Activated T-cell treated with anti-CD3 and anti-CD28 coated beads, Interleukin-2, amount 50 U/mL, for 24 hours (primary cell): ENCODE results near the gene EGFLAM.

Experiments
- DNase-seq: peaks from one replicate; pipeline ENCODE4 v3.0.0-alpha.2; 2020
- H3K27ac Mint-ChIP-seq: 2 replicates; pipeline ENCODE4 v1.8.0; 2020; ENCODE audit warnings: mild to moderate bottlenecking, mixed read lengths
- H3K27me3 Mint-ChIP-seq: 2 replicates; pipeline ENCODE4 v1.8.0; 2020; ENCODE audit warnings: mixed read lengths
- H3K36me3 Mint-ChIP-seq: 2 replicates; pipeline ENCODE4 v1.8.0; 2020; ENCODE audit warnings: low read depth, mixed read lengths
- H3K4me1 Mint-ChIP-seq: 2 replicates; pipeline ENCODE4 v1.8.0; 2020; ENCODE audit warnings: low read depth, mixed read lengths
- H3K4me3 Mint-ChIP-seq: 2 replicates; pipeline ENCODE4 v1.8.0; 2020; ENCODE audit warnings: mild to moderate bottlenecking, moderate library complexity, mixed read lengths
- H3K9me3 Mint-ChIP-seq: 2 replicates; pipeline ENCODE4 v1.8.0; 2020; ENCODE audit warnings: mixed read lengths

The EGFLAM gene

GRCh38 chr5:38250763-38251448, 7.5 kb upstream of the EGFLAM start:
- H3K4me3 Mint-ChIP-seq: no peak overlapping the region
- peaks cover 39% of the 10 kb centered on the region for H3K27me3 Mint-ChIP-seq
- peaks cover 7% of the 10 kb centered on the region for H3K9me3 Mint-ChIP-seq
- DNase-seq: no peak
- no peak overlapping the region for H3K27ac Mint-ChIP-seq
- H3K36me3 Mint-ChIP-seq: no peaks in the 10 kb centered on the region
- no peaks in the 10 kb centered on the region for H3K4me1 Mint-ChIP-seq

- H3K27ac Mint-ChIP-seq: no peak overlapping the region
- H3K36me3 Mint-ChIP-seq: no peaks in the 10 kb centered on the region
- peaks cover 65% of the 10 kb centered on the region for H3K27me3 Mint-ChIP-seq
- H3K4me1 Mint-ChIP-seq: peaks cover 4% of the 10 kb centered on the region
- no peak overlapping the region for H3K4me3 Mint-ChIP-seq
- no peak for DNase-seq
- peaks cover 7% of the 10 kb centered on the region for H3K9me3 Mint-ChIP-seq
Measured at GRCh38 chr5:38253759-38254158, 4.6 kb upstream of the EGFLAM start.

- H3K36me3 Mint-ChIP-seq: no peaks in the 10 kb centered on the region
- H3K9me3 Mint-ChIP-seq: peaks cover 7% of the 10 kb centered on the region
- H3K27me3 Mint-ChIP-seq: peaks cover 88% of the 10 kb centered on the region
- peaks cover 9% of the 10 kb centered on the region for H3K4me1 Mint-ChIP-seq
- H3K27ac Mint-ChIP-seq: no peak overlapping the region
- DNase-seq: no peak
- H3K4me3 Mint-ChIP-seq: no peak overlapping the region
Measured at GRCh38 chr5:38257308-38258041, 884 bp upstream of the EGFLAM start.

GRCh38 chr5:38258042-38258318, 379 bp upstream of the EGFLAM start:
- Mint-ChIP-seq H3K4me3 (peak overlapping the region; percentile 28), H3K36me3 (no peaks in the 10 kb centered on the region), H3K27me3 (peaks cover 86% of the 10 kb centered on the region), H3K4me1 (peaks cover 9% of the 10 kb centered on the region), H3K27ac (no peak overlapping the region), H3K9me3 (peaks cover 7% of the 10 kb centered on the region)
- DNase-seq: no peak

- no peaks in the 10 kb centered on the region for H3K9me3 Mint-ChIP-seq
- H3K4me1 Mint-ChIP-seq: peaks cover 9% of the 10 kb centered on the region
- H3K27ac Mint-ChIP-seq: no peak overlapping the region
- peaks cover 86% of the 10 kb centered on the region for H3K27me3 Mint-ChIP-seq
- no peak for DNase-seq
- peak overlapping the region; percentile 57 for H3K4me3 Mint-ChIP-seq
- no peaks in the 10 kb centered on the region for H3K36me3 Mint-ChIP-seq
Measured at GRCh38 chr5:38259062-38259808, 876 bp downstream of the EGFLAM start.

GRCh38 chr5:38259809-38260160, 1.4 kb downstream of the EGFLAM start:
- no peak for DNase-seq
- no peak overlapping the region for H3K4me3 Mint-ChIP-seq
- H3K9me3 Mint-ChIP-seq: no peaks in the 10 kb centered on the region
- H3K27ac Mint-ChIP-seq: no peak overlapping the region
- no peaks in the 10 kb centered on the region for H3K36me3 Mint-ChIP-seq
- peaks cover 9% of the 10 kb centered on the region for H3K4me1 Mint-ChIP-seq
- peaks cover 88% of the 10 kb centered on the region for H3K27me3 Mint-ChIP-seq

- Mint-ChIP-seq H3K27me3 (peaks cover 84% of the 10 kb centered on the region), H3K4me3 (no peak overlapping the region), H3K27ac (no peak overlapping the region), H3K9me3 (no peaks in the 10 kb centered on the region), H3K4me1 (peaks cover 3% of the 10 kb centered on the region), H3K36me3 (no peaks in the 10 kb centered on the region)
- no peak for DNase-seq
Measured at GRCh38 chr5:38263983-38264382, 5.6 kb downstream of the EGFLAM start.

GRCh38 chr5:38265546-38266179, 7.3 kb downstream of the EGFLAM start:
- Mint-ChIP-seq H3K27me3 (peaks cover 76% of the 10 kb centered on the region), H3K4me3 (no peak overlapping the region)

GRCh38 chr5:38267372-38267771, 9.0 kb downstream of the EGFLAM start:
- Mint-ChIP-seq H3K27me3 (peaks cover 59% of the 10 kb centered on the region), H3K4me3 (no peak overlapping the region), H3K36me3 (no peaks in the 10 kb centered on the region), H3K4me1 (no peaks in the 10 kb centered on the region), H3K9me3 (peaks cover 2% of the 10 kb centered on the region), H3K27ac (no peak overlapping the region)
- DNase-seq: no peak

More at GRCh38 chr5:38265546-38266179, 7.3 kb downstream of the EGFLAM start:
- peak; percentile 51 for DNase-seq
- Mint-ChIP-seq H3K9me3 (no peaks in the 10 kb centered on the region), H3K27ac (no peak overlapping the region), H3K4me1 (no peaks in the 10 kb centered on the region), H3K36me3 (no peaks in the 10 kb centered on the region)

GRCh38 chr5:38273626-38274025, 15.3 kb downstream of the EGFLAM start:
- H3K4me1 Mint-ChIP-seq: no peaks in the 10 kb centered on the region
- H3K27me3 Mint-ChIP-seq: peaks cover 7% of the 10 kb centered on the region
- no peak for DNase-seq
- H3K27ac Mint-ChIP-seq: no peak overlapping the region
- H3K36me3 Mint-ChIP-seq: no peaks in the 10 kb centered on the region
- no peak overlapping the region for H3K4me3 Mint-ChIP-seq
- H3K9me3 Mint-ChIP-seq: peaks cover 25% of the 10 kb centered on the region

- Mint-ChIP-seq H3K36me3 (no peaks in the 10 kb centered on the region), H3K27ac (no peak overlapping the region), H3K4me3 (no peak overlapping the region), H3K9me3 (peaks cover 25% of the 10 kb centered on the region), H3K27me3 (peaks cover 7% of the 10 kb centered on the region), H3K4me1 (no peaks in the 10 kb centered on the region)
- DNase-seq: no peak
Measured at GRCh38 chr5:38274370-38274769, 16.0 kb downstream of the EGFLAM start.

- no peaks in the 10 kb centered on the region for H3K4me1 Mint-ChIP-seq
- no peak for DNase-seq
- H3K4me3 Mint-ChIP-seq: no peak overlapping the region
- H3K27me3 Mint-ChIP-seq: no peaks in the 10 kb centered on the region
- H3K9me3 Mint-ChIP-seq: no peaks in the 10 kb centered on the region
- H3K36me3 Mint-ChIP-seq: no peaks in the 10 kb centered on the region
- no peak overlapping the region for H3K27ac Mint-ChIP-seq
Measured at GRCh38 chr5:38284384-38284783, 26.0 kb downstream of the EGFLAM start.

GRCh38 chr5:38285226-38285625, 26.9 kb downstream of the EGFLAM start:
- no peaks in the 10 kb centered on the region for H3K27me3 Mint-ChIP-seq
- H3K27ac Mint-ChIP-seq: no peak overlapping the region
- no peaks in the 10 kb centered on the region for H3K4me1 Mint-ChIP-seq
- H3K36me3 Mint-ChIP-seq: no peaks in the 10 kb centered on the region
- no peak for DNase-seq
- H3K9me3 Mint-ChIP-seq: no peaks in the 10 kb centered on the region
- no peak overlapping the region for H3K4me3 Mint-ChIP-seq

- Mint-ChIP-seq H3K36me3 (no peaks in the 10 kb centered on the region), H3K4me1 (no peaks in the 10 kb centered on the region), H3K4me3 (no peak overlapping the region), H3K27me3 (no peaks in the 10 kb centered on the region), H3K9me3 (no peaks in the 10 kb centered on the region), H3K27ac (no peak overlapping the region)
- DNase-seq: no peak
Measured at GRCh38 chr5:38286002-38286401, 27.6 kb downstream of the EGFLAM start.

GRCh38 chr5:38287124-38287523, 28.8 kb downstream of the EGFLAM start:
- no peaks in the 10 kb centered on the region for H3K27me3 Mint-ChIP-seq

More at GRCh38 chr5:38287124-38287523, 28.8 kb downstream of the EGFLAM start:
- Mint-ChIP-seq H3K36me3 (no peaks in the 10 kb centered on the region), H3K9me3 (no peaks in the 10 kb centered on the region), H3K4me3 (no peak overlapping the region), H3K4me1 (no peaks in the 10 kb centered on the region), H3K27ac (no peak overlapping the region)
- DNase-seq: no peak
